Measurements from ENCODE around the gene ZNF839.
A peak's percentile ranks its signal among the peaks of the same experiment; 100 is the strongest.
"Not testable (repeated sequence)": the region's sequence is repeated elsewhere in the genome, so short reads cannot be mapped to it uniquely, and the experiment has no call there.

ZNF839 gene

DNA sequence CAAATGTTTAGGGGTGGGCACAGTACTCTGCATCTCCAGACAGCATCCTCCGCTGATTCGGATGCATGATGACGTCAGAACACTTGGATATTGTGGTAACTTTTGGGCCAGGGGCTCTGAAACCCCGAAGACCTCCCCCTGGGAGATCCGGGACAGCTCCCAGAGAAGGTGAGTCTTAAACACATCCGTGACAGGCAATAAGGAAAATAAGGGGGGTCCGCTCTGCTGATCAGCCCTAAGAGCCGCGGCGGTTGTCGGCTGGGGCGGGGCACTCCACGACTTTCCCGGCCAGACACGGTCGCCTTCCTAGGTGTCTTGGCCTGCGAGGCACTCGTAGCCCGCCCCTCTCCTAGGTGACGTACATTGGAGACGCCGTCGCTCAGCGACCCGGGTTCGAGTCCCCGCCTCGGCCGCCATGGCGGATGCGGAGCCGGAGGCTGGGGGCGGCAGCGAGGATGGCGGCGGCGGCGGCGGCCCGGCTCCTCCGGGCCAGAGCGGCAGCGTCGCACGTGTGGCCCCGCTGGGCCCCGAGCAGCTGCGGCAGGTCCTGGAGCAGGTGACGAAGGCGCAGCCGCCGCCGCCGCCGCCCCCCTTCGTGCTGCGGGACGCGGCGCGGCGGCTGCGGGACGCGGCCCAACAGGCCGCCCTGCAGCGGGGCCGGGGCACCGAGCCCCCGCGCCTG is at the start of gene ZNF839:
ZNF839 (plus strand) TSS at position 396 of the 682 bp plus-strand sequence; CDS start at position 416, 20 bp downstream.
- DNase-seq = peak; percentile 96

DNA sequence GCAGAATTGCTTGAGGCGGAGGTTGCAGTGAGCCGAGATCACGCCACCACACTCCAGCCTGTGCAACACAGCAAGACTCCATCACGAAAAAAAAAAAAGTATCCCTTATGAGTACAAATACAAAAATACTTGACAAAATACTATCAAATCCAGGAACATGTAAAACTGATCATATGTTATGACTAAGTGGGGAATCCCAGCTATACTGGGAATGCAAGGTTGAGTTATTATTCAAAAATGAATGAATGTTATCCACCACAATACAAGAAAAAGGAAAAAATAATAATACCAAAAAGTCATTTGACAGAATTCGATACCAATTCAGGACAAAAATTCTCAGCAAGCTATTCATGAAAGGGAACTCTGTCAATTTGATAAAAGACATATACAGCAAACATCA is 47.2 kb upstream of the ZNF839 start:
- DNase-seq = peak; percentile 19

- no peak for DNase-seq
Measured at GRCh38 chr14:102275866-102276265, 43.7 kb upstream of the ZNF839 start.

GRCh38 chr14:102277874-102278630 is 41.5 kb upstream of the ZNF839 start:
- no peak for DNase-seq

GRCh38 chr14:102278631-102278935 is 41.0 kb upstream of the ZNF839 start:
- DNase-seq = no peak

- DNase-seq = no peak
Measured at GRCh38 chr14:102279282-102279681, 40.3 kb upstream of the ZNF839 start.

- DNase-seq = peak; percentile 21
Measured at GRCh38 chr14:102279688-102280348, 39.7 kb upstream of the ZNF839 start.

GRCh38 chr14:102280376-102280962 is 39.1 kb upstream of the ZNF839 start:
- no peak for DNase-seq

- DNase-seq = no peak
Measured at GRCh38 chr14:102282751-102283465, 36.6 kb upstream of the ZNF839 start.

- DNase-seq = no peak
Measured at GRCh38 chr14:102283631-102284129, 35.9 kb upstream of the ZNF839 start.

DNA sequence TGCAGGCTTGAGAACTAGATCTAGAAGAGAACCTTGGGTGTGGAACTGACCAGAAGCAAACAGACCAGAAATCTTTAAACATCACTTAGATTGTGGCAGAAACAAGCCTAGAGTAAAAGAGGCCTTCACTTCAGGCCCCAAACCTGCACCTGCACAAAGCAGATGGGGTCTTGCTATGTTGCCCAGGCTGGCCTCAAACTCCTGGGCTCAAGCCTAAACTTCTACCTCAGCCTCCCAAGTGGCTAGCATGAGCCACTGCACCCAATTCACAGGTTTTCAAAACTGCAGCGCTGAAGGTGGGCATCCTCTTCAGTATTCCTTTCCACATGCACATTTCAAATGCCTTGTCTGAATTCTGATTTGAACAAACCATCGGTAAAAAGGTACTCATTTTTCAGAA is 34.4 kb upstream of the ZNF839 start:
- no peak for DNase-seq

- no peak for DNase-seq
Measured at GRCh38 chr14:102288139-102288538, 31.4 kb upstream of the ZNF839 start.

DNA sequence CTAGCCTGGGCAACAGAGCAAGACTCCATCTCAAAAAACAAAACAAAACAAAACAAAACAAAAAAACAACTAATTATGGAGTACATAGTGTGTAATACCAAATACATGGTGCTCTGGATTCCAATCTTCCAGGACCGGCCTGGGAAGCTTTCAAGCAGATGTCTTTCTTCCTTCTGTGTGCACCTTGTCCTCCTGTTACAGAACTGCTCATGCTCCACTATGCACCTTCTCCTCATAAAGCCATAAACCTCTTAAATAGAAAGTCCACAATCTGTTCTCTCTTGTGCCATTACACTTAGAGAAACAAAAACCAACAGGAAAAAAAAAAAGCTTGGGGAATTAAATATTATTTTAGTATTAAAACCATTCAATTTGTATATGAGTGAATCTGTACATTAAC is 27.1 kb upstream of the ZNF839 start:
- no peak for DNase-seq

DNA sequence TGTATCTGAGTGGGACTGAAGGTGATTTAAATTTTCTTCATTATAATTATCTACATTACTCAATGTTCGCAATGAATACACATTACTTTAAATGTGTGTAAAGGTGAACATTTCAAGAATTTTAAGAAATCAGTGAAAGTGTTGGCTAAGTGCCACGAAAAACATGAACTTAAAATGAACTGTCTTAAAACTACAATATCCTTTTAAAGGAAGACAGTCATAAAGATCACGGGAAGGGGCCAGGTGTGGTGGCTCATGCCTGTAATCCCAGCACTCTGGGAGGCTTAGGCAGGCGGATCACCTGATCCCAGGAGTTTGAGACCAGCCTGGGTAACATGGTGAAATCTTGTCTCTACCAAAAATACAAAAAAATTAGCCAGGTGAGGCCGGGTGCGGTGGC is 25.8 kb upstream of the ZNF839 start:
- no peak for DNase-seq

GRCh38 chr14:102295270-102295669 is 24.3 kb upstream of the ZNF839 start:
- DNase-seq = no peak

- DNase-seq = no peak
Measured at GRCh38 chr14:102297436-102298170, 21.9 kb upstream of the ZNF839 start.

DNA sequence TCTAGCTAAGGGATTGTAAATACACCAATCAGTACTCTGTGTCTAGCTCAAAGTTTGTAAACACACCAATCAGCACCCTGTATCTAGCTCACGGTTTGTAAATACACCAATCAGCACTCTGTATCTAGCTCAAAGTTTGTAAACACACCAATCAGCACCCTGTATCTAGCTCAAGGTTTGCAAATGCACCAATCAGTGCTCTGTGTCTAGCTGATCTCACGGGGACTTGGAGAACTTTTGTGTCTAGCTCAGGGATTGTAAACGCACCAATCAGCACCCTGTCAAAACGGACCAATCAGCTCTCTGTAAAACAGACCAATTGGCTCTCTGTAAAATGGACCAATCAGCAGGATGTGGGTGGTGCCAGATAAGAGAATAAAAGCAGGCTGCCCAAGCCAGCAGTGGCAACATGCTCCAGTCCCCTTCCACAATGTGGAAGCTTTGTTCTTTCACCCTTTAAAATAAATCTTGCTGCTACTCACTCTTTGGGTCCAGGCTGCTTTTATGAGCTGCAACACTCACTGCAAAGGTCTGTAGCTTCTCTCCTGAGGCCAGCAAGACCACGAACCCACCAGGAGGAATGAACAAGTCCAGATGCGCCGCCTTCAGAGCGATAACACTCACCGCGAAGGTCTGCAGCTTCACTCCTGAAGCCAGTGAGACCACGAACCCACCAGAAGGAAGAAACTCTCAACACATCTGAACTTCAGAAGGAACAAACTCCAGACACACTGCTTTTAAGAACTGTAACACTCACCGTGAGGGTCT is 21.1 kb upstream of the ZNF839 start:
- not testable (repeated sequence) for DNase-seq

- no peak for DNase-seq
Measured at GRCh38 chr14:102303664-102304063, 15.9 kb upstream of the ZNF839 start.

- DNase-seq = peak; percentile 98
Measured at GRCh38 chr14:102304611-102305506, 14.7 kb upstream of the ZNF839 start, which contains the start of gene MOK. TSS of gene MOK (minus strand) at chr14:102305164. CDS start at chr14:102304968, 196 bp downstream.
